ENCODE results near the gene CREB3.

CREB3 gene, protein sequence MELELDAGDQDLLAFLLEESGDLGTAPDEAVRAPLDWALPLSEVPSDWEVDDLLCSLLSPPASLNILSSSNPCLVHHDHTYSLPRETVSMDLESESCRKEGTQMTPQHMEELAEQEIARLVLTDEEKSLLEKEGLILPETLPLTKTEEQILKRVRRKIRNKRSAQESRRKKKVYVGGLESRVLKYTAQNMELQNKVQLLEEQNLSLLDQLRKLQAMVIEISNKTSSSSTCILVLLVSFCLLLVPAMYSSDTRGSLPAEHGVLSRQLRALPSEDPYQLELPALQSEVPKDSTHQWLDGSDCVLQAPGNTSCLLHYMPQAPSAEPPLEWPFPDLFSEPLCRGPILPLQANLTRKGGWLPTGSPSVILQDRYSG

DNA sequence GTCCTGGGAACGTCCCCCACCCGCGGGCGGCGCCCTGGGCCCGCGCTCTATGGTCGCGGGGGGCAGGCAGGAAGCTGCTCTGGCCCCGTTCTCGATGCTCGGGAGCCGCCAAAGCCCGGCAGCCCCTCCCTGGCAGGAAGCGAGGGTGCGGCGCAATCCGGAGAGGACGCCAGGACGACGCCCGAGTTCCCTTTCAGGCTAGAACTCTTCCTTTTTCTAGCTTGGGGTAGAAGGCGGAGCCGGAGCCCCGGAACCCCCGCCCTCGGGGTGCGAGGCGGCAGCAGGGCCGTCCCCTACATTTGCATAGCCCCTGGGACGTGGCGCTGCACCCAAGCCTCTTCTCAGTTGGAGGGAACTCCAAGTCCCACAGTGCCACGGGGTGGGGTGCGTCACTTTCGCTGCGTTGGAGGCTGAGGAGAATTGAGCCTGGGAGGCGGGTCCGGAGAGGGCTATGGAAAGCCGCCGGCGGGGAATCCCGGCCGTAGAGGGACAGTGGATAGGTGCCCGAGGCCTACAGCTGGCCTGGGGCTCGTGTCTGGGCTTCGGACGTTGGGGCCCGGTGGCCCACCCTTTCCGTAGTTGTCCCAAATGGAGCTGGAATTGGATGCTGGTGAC, at the start of gene CREB3, which contains the start of gene TLN1:
Gene CREB3, plus strand, starts transcription at position 482 of the 615 bp plus-strand sequence. Its CDS starts 107 bp downstream, at position 589.
Gene TLN1, minus strand, starts transcription at position 11 of the 615 bp plus-strand sequence. CDS start 6,501 bp downstream, outside the sequence.
- peak; percentile 99 for DNase-seq (ENCODE audit: low read depth)

DNA sequence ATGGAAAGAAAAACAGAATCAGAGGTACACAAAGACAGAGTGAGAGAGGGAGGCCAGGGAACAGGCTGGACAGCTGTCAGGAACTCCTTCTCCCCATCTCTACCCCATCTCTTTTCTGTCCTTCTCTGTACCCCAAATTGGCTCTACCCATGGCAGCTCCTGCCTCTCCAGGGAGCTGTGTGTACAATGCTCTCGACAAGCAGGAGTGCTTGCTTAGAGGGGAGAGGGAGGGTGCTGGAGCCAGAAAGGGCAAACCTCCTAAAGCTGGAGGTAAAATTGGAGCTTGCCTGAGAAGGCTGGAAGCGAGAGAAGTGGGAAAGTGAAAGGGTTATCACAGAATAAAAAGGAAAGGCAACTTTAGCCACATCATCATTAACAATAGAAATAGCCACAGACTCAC, 49.1 kb upstream of the CREB3 start:
- DNase-seq (ENCODE audit: low read depth) = no peak

DNA sequence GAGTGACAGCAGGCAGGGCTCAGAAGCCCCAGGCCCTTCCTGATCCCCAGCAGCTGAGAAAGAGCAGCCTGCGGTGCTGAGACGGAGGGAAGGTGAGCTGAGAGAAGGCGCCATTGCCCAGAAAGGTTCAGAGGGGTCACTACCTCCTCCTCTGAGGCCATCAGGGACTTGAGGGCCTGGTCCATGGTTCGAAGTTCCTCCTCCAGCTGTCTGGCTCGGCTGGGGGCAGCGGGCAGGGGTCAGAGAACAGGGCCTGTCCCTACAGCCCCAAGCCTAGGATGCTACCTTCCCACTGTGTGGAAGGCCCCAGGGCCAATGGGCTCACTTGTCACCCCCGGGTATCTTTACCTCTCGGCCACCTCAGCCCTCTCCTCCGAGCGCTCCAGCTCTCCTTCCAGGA, 47.5 kb upstream of the CREB3 start:
- DNase-seq (ENCODE audit: low read depth) = no peak

DNA sequence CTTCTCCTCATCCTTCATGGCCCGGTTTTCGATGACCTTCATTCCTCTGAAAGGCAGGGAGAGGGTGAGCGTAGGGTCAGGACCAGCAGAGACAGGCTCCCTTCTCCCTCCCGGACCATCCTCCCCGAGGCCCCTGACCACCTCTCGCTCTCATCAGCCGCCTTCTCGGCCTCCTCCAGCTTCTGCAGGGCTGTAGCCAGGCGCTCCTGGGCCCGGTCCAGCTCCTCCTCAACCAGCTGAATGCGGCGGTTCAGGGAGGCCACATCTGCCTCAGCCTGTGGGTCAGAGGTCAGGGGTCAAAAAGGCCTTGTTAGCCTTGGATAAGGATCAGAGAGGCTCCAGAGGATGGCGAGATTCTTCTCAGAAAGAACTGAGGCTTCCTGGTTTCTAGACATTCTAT, 47.0 kb upstream of the CREB3 start:
- no peak for DNase-seq (ENCODE audit: low read depth)

DNA sequence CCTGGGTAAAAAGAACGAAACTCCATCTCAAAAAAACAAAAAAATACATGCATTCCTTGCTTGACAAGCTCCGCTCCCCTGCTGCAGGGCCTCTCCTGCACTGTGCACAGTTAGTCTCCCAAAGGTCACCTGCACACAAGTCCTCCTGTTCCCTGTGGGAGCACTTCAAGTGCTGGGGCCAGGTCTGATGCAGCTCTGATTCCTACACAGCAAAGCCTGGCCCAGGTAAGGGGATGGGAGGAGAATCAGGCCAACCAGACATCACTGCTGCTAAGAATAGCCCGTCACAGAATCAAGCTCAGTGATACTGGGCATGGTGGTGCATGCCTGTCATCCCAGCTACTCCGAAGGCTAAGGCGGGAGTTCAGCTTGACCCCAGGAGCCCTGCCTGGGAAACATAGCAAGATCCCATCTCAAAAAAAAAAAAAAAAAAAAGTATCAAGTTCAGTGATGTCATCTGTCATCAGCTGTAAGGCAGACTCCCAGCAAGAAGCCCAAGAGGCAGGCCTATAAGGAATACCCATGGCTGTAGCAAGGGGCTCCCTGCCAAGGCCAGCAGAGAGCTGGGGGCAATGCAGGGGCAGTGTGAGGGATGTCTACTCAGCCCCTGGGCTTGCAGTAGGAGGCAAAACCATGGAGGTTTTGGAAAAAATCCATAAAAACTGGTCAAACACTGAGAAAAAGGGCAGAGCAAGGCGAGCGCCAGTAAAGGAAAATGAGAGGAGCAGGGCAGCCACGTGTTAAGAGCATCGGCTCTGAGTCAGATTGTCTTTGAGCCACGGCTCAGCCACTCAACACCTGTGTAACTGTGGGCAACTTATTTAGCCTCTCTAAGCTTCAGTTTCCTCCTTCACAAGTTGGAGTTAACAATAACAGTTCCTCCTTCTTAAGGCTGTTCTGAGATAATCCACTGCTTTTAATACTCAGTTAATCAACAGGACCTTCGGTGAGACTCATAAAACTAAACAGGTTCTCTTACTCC, 46.0 kb upstream of the CREB3 start:
- DNase-seq (ENCODE audit: low read depth) = peak; percentile 73

DNA sequence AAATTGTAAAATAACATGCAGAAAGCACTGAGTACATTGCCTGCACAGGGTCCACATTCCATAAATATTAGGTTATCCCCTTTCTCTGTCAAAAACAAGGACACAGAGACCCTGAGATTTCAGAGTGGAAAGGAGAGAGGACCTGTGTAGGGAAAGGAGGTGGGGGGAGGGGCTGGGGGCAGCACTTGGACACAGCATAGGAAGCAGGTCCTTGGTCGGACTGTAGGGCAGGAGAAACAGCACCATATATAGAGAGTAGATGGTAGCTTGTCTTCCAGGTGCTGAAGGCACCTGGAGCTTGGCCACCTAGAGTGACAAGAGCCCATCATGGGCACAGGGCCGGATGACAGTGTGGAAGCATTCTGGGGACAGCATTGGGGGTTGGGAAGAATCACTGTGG, 45.2 kb upstream of the CREB3 start:
- DNase-seq (ENCODE audit: low read depth) = no peak

DNA sequence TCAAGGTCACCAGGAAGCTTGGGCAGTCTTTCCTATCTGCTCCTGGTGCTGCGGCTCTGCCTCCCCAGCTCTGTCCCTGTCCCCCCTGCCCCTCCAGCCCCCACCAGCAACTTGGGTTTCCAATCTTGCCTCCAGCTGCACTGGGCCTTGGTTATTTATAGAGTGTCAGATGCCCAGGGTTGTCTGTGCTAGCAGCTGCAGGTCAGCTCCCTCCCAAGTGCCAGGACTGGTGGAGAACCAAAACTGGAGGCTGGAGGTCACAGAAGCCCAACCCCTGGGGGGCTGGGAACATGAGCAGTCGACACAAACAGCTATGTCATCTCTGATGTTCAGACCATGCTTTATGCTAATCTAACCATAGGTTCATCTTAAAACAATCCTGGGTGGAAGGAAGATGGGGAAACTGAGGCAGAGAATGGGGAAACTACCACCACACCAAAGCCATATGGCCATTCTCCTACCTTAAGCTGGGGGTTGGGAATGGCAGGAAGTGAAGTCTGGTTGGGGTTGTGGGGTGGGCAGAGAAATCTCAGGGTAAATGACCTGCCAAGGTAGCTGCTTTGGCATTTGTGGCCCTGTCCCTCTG, 44.4 kb upstream of the CREB3 start:
- no peak for DNase-seq (ENCODE audit: low read depth)

DNA sequence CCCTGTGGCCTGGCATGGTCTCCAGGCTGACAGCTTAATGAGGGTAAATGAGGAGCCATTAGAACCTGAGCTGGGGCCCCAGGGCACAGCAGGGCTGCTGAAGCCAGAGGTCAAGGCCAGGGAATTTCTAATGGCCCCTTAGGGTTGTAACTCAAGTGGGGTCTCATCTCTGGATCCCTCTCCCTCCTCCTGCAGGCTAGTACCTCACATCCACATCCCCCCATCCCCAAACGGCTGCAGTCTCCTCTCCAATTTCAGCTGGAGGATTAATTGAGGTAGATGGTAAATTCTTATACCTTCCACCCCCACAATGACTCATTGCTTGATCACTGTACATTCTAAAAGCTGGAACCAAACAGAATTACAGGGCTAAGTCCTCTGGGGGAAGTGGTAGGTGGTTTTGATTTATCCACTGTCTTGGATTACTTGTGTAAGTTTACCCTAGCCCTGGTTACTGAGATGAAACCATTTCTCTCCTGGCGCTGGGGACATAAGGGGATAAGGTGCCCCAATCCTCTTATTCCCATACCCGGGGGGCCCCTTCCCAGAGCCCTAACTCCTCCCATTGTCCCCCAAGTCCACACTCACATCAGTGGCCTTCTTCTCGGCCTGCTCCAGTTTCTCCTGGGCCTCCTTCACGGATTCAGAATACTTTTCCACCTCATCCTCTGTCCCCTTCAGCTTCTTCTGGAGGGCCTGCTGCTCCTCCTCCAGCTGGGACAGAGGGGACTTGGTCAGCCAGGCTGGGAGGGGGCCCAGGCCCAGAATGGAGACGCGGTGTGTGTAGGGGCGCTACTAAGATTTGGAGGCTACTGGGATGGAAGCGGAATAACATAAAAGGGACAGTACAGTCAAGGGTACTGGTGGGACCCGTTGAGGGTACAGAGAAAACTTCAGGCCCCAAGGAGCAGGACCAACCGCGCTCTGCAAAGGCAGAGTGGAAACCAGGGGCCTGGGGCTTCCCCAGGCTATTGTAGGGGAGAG, 43.6 kb upstream of the CREB3 start:
- peak; percentile 78 for DNase-seq (ENCODE audit: low read depth)

DNA sequence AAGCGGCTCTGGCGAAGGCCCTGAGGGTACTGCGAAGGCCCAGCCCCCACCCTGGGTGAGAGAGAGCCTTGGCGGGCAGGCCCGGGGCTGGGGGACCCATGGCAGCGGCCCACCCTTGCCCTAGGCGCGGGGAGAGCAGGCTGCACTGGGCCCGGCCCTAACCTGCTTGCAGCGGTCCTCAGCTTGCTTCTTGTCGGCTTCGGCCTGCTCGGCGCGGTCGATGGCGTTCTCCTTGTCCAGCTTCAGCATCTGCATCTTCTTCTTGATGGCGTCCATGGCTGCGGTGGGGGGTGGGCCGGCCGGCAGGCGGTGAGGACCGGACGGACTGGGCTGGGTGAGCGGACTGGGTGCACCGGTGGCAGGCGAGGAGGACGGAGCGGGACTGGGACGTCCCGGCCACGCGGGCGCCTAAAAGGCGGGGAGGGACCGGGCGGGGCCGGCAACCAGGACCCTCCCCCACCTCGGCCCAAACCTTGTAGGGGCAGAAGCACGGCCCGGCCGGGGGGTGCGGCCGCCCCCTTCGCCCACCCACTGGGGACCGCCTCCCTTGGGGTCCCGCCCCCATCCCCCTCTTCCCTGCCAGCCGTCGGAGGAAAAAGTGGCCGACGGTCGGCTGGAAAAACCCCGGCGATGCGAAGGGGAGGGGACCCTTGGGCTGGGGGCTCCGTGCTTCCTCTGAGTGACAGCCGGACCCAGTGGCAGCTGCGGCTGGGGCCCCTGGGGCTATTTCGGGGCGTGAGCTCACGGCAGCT, 42.7 kb upstream of the CREB3 start, which contains the start of gene TPM2:
Gene TPM2, minus strand, starts transcription at position 384 of the 752 bp plus-strand sequence. Its CDS starts 108 bp downstream, at position 276.
- peak; percentile 36 for DNase-seq (ENCODE audit: low read depth)

DNA sequence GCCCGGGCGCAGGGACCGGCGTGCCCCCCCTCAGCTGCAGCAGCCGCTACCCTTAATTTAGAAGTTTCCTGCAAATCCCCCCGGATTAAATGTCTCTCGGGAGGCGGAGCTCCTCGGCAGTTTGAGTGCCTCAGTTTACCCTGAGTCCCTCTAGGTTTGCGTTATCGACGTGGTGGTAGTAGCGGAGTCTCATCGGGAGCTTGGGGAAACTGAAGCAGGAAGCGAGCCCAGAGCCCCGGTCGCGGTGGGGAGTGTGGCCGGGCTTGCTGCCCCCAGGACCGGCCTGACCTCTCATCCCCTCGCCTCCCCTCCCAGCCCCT, 42.2 kb upstream of the CREB3 start:
- DNase-seq (ENCODE audit: low read depth) = peak; percentile 22

DNA sequence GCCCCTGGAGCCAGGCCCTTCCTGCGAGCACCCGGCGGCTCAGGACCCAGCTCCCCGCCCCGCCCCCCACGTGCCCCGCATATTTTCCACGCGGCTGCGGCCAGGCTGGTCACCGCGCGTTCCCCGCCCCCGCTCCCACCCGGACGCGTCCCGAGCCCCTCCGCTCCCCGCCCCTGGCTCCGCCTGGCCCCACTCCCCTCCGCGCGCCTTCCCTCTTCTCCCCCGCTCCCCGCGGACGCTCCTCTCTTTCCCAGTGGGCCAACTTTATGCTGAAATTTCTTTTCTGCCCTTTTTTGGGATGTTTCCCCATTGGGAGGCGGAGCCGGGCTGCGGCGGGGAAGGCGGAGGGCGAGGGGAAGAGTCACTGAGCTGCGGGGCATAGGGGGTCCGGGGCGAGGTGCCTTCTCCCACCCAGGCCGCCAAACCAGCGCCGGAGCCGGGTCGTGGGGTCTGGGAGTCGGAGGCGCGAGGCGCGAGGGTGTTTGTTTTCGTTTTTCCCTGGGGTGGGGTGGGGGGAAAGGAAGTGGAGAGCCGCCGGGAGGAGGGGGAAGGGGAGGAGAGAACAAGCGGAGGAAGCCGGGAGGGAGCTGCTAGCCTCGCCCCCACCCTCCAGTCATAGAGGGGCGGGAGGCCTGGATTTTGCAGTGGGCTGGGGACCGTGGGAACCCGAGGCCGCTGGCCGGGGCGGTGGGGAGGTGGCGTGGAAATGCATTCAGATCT, 41.7 kb upstream of the CREB3 start:
- peak; percentile 54 for DNase-seq (ENCODE audit: low read depth)

DNA sequence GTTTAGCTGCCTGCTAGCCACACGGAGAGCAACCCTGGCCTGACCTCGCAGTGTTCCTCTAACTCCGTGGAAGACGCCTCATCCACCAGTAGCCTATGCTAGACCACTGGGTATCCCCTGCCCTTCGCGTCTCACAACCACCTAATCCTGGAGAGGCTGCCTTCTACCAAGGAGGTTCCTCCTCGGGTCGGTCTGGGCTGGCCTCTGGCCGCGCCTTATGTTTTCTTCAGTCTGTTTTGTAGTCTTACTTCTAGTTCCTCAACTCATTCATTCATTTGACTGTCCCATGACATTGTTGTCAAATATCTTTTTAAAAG, 41.2 kb upstream of the CREB3 start:
- DNase-seq (ENCODE audit: low read depth) = no peak

DNA sequence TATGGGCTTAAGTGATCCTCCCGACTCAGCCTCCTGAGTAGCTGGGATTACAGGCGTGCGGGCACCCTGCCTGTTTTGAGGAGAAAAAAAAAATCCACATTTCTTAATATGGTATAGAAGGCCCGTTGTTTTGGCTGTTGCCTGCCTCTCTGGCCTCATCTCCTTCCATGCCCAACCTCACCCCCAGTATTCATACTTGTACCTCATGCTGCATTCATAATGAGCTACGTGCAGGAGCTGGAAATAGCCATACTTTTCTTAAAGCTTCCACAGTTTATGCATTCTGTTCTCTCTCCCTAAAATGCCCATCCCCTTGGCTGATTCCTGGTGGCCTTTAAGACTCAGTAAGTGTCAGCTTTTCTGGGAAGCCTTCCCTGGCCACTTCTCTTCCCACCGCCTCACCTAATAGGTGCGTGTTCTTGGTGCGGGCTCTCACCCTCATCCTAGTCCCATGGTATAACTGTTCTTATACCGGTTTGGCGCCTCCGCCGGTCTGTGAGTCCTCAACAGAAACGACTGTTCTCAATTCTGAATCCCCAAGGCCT, 40.6 kb upstream of the CREB3 start:
- DNase-seq (ENCODE audit: low read depth) = no peak

DNA sequence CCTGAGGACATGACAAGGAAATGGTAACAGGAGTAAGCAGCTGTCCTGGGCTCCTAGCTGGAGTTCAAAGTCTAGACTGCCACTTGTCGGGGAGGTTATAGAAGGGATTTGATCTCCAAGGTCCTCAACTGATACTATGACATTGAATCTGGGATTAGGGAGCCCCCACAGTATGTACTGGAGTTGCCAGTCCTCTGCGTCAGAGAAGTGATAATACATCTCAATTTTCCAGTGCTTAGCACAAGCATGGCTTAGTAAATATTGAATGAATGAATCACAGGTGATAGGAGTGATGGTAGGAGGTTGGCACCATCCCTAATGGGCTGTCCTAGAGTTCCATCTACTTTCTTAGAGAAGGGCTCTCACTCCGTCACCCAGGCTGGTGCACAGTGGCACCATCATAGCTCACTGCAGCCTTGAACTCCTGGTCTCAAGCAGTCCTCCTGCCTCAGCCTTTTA, 36.5 kb upstream of the CREB3 start:
- no peak for DNase-seq (ENCODE audit: low read depth)

DNA sequence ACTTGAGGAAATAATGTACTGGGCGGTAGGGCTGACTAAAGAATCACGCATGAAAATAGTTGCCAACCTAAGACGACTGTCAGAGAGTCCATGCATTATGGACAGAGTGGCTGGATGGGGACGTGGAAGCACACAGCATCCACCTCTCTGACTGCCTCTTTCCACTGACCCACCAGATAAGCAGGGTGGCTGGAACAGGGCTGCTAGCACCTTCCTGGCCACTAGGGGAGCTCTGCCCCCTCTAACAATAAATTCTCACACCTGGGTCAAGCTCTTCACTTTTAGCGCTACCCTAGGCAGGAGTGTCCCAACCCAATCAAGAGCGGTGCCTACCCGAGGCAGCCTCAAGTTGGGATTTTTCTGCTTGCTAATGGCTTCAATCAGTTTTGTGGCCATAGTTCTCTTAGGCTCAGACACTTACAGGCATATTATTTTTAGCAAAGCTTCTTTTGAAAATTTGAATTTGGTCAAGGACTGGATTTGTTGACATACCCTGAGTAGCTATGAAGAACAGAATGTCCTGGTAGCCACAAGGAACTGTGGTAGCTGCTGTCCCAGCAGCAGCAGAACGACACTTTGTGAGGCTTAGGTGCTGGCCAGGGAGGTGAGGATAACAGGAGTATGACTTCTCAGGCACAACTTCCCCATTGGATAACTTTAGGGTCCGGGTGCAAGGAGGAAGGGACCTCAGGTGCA, 35.8 kb upstream of the CREB3 start:
- no peak for DNase-seq (ENCODE audit: low read depth)

DNA sequence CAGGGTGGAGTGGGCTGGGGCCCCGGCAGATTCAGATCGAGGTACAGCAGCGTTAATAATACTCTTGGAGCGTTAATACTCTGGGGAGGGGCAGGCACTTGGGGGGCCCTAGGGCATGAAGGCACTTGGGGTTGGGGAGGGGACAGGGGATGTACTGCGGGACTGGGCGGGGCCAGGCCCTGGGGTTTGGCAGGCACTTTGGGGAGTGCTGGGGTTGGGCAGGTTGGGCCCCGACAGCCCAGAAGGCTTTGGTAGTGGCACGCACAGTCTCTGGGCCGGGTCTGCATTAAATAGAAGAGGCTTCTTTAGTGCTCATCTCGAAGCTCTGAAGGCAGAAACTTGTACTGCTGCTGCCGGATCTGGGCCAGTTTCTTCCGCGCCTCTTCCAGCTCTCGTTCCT, 35.0 kb upstream of the CREB3 start:
- no peak for DNase-seq (ENCODE audit: low read depth)

DNA sequence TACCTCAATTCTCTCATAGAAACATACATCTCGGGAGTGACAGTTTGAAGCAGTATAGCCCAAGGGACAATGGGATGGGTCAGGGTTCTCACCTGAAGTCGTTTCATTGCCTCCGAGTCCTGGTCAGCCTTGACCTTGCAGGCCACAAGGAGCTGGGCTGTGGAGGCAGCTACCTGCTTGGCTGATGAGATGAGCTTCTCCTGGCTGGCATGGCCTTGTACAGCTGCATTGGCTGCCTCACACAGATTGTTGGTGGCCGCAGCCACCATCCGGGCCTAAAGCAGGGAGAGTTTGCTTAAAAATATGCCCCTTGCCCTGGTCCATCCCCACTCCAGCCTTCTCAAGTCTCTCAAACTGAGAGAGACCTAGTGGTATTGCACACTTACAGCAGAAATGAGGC, 34.2 kb upstream of the CREB3 start:
- DNase-seq (ENCODE audit: low read depth) = no peak

DNA sequence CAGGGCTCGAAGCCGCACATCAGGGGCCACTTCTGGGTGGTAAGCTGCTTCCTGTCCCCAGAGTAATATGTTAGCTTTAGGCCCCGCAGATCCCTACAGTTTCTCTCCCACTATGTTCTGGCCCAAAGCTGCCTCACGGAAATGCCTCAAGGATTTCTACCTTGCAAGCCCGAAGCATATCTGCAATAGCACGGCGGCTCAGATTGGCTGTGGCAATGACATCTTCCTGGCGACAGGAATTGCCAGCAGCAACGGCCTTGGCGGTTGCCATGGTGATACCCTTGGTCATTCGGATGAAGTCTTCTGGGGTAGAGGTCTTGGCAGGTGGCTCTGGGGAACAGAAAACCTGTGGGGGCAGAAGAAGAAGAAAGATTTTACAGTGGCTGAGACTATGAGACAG, 32.4 kb upstream of the CREB3 start:
- no peak for DNase-seq (ENCODE audit: low read depth)

DNA sequence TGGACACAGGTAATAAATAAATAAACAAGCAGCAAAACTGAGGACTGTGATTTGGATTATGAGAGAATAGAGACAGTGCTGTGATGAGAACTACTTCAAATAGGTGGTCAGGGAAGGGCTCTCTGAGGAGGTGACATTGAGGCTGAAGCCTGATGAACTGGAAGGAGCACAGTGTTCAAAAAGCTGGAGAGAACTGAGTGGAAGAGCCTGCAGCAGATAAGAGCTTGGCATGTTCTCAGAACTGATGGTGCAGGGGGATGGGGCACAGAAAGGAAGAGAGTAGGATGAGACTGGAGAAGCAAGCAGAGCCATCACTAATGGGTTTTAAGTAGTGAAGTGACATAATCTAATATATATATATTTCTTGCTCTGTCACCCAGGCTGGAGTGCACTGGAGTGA, 31.5 kb upstream of the CREB3 start:
- DNase-seq (ENCODE audit: low read depth) = no peak

Data from stromal cell of bone marrow (primary cell).